GM23248 (cell line): ENCODE measurements around the gene ZNF575.

ENCODE experiments used
- EZH2 ChIP-seq: fragments of 200-600 bp; sonication (generic); IDR thresholded peaks from 2 replicates; pipeline ENCODE4 v1.6.1; 2018; ENCODE audit warnings: antibody characterized with exemption, mild to moderate bottlenecking; ENCODE audit not compliant: insufficient read depth, poor library complexity, severe bottlenecking
- EZH2phosphoT487 ChIP-seq: fragments of 200-600 bp; sonication (generic); IDR thresholded peaks from 2 replicates; pipeline ENCODE4 v1.6.1; 2018; ENCODE audit warnings: antibody characterized with exemption, moderate library complexity, mild to moderate bottlenecking, low read depth; ENCODE audit not compliant: insufficient read depth

DNA sequence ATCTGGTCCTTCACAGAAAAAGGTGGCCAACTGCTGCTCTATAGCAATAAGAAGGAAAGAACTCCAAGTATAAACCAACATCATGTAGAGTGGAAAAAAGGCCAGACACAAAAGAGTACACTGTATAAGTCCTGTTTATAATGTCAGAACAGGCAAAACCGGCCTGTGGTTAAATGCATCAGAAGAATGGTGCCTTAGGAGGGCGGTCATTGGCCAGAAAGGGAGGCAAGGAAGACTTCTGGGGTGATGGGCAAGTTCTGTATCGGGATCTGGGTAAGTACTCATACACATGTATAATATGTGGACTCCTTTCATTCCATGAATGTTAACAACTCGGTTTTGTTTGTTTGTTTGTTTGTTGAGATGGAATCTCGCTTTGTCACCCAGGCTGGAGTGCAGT lies 10.1 kb upstream of the ZNF575 start:
- TF ChIP-seq EZH2phosphoT487 (no peak), EZH2 (no peak)
